ENCODE results near the gene TMEM101.

- TF ChIP-seq CTCF (optimal IDR thresholded peaks at IDR 0.05 in 1 of 3, IDR thresholded peaks at IDR 0.05 in 1 of 3, conservative IDR thresholded peaks at IDR 0.05 in 1 of 3; ENCODE audit: extremely low read depth in 1 of 3, insufficient read depth in 2 of 3, low read length in 3 of 3) (no peak), EZH2 (IDR thresholded peaks at IDR 0.05; ENCODE audit: low read length) (no peak)
Observed at GRCh38 chr17:44037471-44037870, 22.7 kb upstream of the TMEM101 start.
